WERI-Rb-1 (cell line): ENCODE results near the gene LRRC56.

Experiments
- DNase-seq: peaks from one replicate; pipeline ENCODE4 v3.0.0-alpha.2; 2020
- H3K27ac ChIP-seq: fragments of 250-450 bp; sonication (Bioruptor Pico); 2 replicates; pipeline ENCODE4 v1.5.1; 2020; ENCODE audit warnings: mild to moderate bottlenecking, moderate library complexity
- H3K27me3 ChIP-seq: fragments of 250-450 bp; sonication (Bioruptor Pico); 2 replicates; pipeline ENCODE4 v1.5.1; 2021; ENCODE audit warnings: mild to moderate bottlenecking, low read depth, moderate library complexity; ENCODE audit not compliant: insufficient read depth, severe bottlenecking
- H3K36me3 ChIP-seq: fragments of 250-450 bp; sonication (Bioruptor Pico); 2 replicates; pipeline ENCODE4 v1.5.1; 2020; ENCODE audit warnings: mild to moderate bottlenecking, moderate library complexity
- H3K4me3 ChIP-seq: 2 replicates; pipeline ENCODE4 v1.5.1; 2011; ENCODE audit warnings: low read depth, mild to moderate bottlenecking, control low read depth, low read length
- H3K9me3 ChIP-seq: fragments of 250-450 bp; sonication (Bioruptor Pico); 2 replicates; pipeline ENCODE4 v1.5.1; 2021; ENCODE audit warnings: mild to moderate bottlenecking, moderate library complexity; ENCODE audit not compliant: severe bottlenecking
- TF ChIP-seq, protein P1 (sequence below): IDR thresholded peaks from 2 replicates; pipeline ENCODE4 v1.5.1; 2011; ENCODE audit warnings: low read depth, mild to moderate bottlenecking, control low read depth, inconsistent platforms, low read length

LRRC56 gene

DNA sequence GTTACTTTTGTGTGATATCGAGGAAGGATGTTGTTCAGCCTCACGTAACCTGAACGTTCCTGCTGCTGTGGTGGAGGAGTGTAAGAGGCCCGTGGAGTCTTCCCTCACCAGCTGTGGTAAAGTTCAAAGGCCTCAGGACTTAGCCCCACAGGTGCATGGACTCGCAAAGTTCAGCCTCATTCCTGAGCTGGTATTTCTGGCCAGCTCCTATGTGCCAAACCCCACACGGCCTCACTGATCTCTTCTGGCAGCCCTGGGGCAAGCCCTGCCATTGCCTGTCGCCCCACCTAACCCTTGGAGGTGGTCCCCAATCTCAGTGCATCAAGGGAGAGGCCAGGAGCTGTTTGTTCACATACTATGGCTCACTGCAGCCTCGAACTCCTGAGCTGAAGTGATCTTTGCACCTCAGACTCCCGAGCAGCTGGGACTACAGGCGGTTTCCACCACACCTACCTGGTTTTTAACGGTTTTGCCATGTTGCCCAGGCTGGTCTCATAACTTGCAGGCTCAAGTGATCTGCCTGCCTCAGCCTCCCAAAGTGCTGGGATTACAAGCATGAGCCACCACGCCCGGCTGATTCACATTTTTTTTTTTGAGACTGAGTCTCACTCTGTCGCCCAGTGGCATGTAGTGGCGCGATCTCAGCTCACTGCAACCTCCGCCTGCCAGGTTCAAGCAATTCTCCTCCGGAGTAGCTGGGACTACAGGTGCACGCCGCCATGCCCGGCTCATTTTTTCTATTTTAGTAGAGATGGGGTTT lies 41.1 kb downstream of the LRRC56 start:
- Histone ChIP-seq H3K9me3 (no peaks in the 10 kb centered on the region), H3K4me3 (no peak overlapping the region), H3K27me3 (no peaks in the 10 kb centered on the region), H3K36me3 (peaks cover 40% of the 10 kb centered on the region), H3K27ac (no peak overlapping the region)
- no peak for DNase-seq
- TF ChIP-seq, protein P1, sequence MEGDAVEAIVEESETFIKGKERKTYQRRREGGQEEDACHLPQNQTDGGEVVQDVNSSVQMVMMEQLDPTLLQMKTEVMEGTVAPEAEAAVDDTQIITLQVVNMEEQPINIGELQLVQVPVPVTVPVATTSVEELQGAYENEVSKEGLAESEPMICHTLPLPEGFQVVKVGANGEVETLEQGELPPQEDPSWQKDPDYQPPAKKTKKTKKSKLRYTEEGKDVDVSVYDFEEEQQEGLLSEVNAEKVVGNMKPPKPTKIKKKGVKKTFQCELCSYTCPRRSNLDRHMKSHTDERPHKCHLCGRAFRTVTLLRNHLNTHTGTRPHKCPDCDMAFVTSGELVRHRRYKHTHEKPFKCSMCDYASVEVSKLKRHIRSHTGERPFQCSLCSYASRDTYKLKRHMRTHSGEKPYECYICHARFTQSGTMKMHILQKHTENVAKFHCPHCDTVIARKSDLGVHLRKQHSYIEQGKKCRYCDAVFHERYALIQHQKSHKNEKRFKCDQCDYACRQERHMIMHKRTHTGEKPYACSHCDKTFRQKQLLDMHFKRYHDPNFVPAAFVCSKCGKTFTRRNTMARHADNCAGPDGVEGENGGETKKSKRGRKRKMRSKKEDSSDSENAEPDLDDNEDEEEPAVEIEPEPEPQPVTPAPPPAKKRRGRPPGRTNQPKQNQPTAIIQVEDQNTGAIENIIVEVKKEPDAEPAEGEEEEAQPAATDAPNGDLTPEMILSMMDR = no peak

DNA sequence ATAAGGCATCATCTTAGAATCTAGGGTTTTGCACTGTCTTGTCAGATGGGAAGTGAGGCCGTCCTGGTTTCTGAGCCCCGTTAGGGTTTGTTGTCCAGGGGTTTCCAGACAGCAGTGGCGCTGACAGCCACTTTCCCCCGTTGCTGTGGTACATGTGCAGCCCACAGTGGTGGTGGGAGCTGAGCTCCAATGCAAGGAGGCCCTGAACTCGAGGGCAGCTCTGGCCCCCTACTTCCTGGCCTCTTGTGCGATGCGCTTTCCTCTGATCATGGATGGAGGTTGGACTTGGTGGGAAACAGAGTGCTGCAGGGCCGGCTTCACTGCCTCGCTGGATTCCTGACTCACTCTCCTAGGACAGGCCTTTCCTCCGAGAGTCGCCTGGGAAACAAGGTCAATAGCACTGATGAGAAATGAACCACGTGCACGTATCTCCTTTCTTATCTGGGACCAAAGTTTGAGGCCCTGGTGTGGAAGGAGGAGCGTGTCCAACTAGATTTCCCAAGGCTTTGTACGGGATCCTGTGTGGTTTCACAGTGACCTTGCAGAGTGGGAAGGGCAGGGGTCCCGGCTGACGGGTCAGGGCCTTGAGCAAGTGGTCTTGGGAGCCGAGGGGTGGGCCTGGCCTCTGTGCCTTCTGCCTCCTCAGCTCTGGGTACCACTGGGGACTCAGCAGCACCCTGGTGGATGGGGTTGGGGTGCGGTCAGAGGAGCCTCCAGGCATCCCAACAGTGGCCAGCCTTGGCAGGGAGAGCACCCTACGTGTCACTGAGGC lies 42.7 kb downstream of the LRRC56 start:
- no peak overlapping the region for H3K27ac ChIP-seq
- no peak overlapping the region for H3K4me3 ChIP-seq
- TF ChIP-seq, protein P1 = no peak
- peaks cover 50% of the 10 kb centered on the region for H3K36me3 ChIP-seq
- no peak for DNase-seq
- H3K27me3 ChIP-seq = no peaks in the 10 kb centered on the region
- no peaks in the 10 kb centered on the region for H3K9me3 ChIP-seq

DNA sequence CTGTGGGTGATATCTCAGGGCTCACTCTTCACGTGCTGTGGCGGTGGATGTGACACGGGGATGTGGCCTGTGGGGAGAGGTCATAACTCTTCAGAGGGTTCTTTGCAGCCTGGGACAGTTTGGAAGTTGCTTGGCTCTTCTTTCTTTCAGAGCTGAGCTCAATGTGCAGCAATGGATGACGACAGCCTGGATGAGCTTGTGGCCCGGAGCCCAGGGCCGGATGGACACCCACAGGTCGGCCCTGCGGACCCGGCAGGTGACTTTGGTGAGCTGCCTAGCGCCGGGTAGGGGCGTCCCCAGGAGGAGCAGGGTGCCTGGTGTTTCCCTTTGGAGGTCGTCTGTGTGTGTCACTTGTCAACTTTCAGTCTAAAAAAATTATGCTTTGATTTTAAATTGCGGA lies 44.0 kb downstream of the LRRC56 start:
- Histone ChIP-seq H3K27me3 (no peaks in the 10 kb centered on the region), H3K27ac (peak overlapping the region; percentile 90), H3K9me3 (no peaks in the 10 kb centered on the region), H3K4me3 (no peak overlapping the region), H3K36me3 (peaks cover 57% of the 10 kb centered on the region)
- DNase-seq = no peak
- TF ChIP-seq, protein P1 = no peak

DNA sequence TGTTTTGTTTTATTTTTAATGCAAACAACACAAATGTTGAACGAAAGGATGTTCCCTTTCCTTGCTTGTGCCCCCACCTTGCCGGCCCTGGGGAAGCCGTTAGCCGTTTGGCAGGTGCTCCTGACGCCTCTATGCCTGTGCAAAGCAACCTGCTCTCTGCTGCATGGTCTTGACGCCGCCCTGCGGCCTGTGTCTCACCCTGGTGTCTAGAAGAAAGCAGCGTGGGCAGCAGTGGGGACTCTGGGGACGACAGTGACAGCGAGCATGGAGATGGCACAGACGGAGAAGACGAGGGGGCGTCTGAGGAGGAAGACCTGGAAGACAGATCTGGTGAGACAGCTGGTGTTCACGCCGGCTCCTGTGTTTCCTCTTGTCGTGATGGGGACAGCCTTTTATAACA lies 44.4 kb downstream of the LRRC56 start:
- TF ChIP-seq, protein P1 = peak; percentile 35; the same call in 1 of the 2 replicates
- no peaks in the 10 kb centered on the region for H3K27me3 ChIP-seq
- H3K9me3 ChIP-seq = no peaks in the 10 kb centered on the region
- H3K36me3 ChIP-seq = peaks cover 61% of the 10 kb centered on the region
- DNase-seq = peak; percentile 55
- H3K27ac ChIP-seq = peak overlapping the region; percentile 90
- no peak overlapping the region for H3K4me3 ChIP-seq

DNA sequence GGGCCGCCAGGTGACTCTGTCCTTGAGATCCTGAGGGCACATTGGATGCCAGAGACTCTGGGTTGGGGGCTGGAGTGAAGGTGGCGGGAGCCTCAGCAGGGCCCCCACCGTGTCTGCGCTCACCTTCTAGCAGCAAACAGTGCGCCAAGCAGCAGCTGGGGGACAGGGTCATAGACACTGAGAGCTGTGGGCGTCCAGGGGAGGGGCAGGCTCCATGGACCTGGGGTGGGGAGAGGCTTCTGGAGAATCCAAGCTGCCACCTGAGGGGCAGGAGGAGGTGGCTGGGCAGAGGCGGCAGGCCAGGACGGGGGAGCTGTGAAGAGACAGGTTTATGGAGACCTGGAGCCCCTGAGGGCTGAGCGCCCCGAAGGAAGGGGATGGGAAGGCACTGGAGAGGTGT lies 47.0 kb downstream of the LRRC56 start:
- Histone ChIP-seq H3K27ac (no peak overlapping the region), H3K27me3 (no peaks in the 10 kb centered on the region), H3K36me3 (peaks cover 68% of the 10 kb centered on the region), H3K9me3 (no peaks in the 10 kb centered on the region), H3K4me3 (no peak overlapping the region)
- no peak for DNase-seq
- TF ChIP-seq, protein P1 = no peak
